ENCODE results near the gene GPD1L.
"Not testable (repeated sequence)": the region's sequence is repeated elsewhere in the genome, so short reads cannot be mapped to it uniquely, and the experiment has no call there.

Gene GPD1L

DNA sequence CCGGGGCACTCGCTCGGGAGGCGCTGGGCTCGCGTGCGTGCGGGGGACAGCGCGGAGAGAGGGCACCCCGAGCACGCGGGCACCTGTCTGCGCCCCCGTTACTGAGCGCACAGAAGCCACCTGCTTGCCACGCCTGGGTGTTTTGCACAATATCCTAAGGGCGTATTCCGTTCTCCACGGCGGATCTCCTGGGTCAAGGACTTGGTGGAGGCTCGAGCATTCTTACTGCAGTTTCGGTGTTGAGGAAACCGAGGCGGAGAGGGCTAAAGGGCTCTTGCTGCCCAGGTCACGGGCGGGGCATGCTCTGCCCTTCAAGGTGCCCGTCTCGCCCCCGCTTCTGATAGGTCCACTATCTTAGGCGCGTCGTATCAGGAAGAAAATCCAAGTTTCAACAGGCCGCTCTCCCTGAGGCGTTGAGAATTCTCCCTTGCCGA is 526 bp downstream of the GPD1L start:
- DNase-seq = peak; percentile 6

DNA sequence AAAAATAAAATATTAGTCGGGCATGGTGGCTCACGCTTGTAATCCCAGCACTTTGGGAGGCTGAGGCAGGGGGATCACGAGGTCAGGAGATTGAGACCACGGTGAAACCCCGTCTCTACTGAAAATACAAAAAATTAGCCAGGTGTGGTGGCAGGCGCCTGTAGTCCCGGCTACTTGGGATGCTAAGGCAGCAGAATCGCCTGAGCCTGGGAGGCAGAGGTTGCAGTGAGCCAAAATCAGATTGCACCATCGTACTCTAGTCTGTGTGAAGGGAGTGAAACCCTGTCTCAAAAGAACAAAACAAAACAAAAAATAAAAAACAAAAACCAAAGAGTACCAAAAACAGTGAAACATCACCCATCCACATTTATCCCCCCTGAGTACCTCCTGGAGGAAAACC is 1.8 kb downstream of the GPD1L start:
- DNase-seq = not testable (repeated sequence)

DNA sequence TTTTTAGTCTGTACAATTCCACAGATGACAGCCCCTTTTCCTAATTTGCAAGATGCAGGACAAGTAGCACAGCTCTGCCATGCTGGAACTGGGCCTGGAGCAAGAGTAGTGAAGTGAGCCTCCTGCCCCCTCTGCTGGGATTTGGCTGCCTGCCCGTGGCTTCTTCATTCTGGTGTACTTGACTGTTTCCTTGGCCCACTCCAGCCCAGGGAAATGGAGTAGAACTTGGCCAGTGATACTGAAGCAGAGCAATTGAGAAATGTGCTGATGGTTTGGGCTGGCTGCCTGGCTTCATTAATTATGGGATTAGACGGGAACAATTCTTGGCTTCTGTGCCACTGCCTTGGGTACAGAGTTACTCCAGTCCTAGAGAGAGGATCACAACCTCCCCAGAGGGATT is 2.8 kb downstream of the GPD1L start:
- DNase-seq = no peak

DNA sequence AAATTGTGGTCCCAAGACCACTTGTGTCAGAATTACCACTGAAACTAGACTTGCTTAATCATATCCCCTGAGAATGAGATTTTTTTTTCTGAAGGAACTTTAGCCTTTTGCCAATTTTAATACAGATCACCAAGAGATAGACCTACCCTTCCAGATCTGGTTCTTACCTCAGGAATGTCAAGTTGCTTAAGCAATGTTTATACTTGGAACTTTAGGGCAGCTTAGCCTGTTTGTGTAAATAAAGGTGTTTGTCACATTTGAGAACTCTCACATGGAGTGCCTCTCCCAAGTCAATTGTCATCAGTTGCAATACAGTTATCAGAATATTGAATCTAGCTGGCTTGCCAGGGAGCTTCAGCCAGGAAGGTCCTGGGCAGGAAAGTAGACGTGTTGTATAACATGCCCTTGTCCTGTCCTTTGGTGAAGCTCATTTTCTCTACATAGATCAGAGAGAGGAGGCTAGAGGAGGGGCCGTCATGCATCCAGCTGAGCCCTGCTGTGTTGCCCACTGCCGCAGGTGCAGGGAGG is 3.9 kb downstream of the GPD1L start:
- DNase-seq = no peak

DNA sequence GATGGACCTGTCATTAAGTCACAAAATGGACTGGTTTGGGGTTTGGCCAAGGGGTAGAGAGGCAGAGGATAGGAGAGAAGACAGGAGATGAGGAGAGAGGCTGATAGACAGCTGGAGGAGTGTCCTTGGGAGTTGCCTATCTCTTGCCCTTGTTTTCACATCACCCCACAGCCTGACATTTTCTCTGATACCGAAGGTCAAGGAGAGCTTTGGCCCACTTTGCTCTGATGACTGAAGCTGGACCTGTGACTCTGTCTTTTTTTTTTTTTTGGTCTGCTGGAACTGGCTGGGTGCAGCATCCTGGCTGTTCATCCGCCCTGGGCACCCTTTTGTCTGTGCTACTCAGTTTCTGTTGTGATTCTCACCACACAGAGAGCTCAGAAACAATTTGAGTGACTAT is 5.1 kb downstream of the GPD1L start:
- DNase-seq = no peak

DNA sequence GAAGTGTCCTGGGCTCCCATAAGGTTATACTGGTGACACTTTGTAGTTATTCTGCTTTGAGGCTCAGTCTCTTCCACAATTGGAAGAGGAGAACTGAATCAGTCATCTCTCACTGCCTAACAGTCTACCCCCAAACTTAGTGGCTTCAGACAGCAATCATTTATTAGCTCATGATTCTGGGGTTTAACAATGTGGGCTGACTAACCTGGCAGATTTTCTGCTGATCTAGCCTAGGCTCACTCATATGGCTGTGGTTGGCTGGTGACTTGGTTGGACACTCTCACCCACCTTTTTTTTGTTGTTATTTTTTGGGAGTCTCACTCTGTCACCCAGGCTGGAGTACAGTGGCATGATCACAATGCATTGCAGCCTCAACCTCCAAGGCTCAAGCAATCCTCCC is 7.1 kb downstream of the GPD1L start:
- no peak for DNase-seq

DNA sequence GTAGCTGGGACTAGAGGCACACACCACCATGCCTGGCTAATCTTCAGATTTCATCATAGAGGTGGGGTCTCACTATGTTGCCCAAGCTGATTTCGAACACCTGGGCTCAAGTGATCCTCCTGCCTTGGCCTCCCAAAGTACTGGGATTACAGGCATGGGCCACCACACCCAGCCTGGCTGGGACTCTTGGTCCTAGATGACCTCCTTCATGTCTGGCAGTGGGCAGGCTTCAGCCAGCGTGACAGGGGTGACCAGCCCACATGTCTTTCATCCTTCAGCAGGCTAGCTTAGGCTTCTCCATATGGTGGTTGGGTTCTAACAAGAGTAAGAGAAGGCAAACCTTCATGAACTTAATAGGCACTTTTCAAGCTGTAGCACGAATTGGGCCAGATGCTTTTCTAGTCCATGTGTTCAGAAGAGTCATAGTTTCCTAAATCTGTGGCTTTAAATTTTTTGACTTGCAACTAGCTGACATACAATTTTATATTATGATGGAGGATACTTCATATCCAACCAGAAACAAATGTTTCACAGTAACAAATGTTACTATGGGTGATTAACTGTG is 7.6 kb downstream of the GPD1L start:
- no peak for DNase-seq

DNA sequence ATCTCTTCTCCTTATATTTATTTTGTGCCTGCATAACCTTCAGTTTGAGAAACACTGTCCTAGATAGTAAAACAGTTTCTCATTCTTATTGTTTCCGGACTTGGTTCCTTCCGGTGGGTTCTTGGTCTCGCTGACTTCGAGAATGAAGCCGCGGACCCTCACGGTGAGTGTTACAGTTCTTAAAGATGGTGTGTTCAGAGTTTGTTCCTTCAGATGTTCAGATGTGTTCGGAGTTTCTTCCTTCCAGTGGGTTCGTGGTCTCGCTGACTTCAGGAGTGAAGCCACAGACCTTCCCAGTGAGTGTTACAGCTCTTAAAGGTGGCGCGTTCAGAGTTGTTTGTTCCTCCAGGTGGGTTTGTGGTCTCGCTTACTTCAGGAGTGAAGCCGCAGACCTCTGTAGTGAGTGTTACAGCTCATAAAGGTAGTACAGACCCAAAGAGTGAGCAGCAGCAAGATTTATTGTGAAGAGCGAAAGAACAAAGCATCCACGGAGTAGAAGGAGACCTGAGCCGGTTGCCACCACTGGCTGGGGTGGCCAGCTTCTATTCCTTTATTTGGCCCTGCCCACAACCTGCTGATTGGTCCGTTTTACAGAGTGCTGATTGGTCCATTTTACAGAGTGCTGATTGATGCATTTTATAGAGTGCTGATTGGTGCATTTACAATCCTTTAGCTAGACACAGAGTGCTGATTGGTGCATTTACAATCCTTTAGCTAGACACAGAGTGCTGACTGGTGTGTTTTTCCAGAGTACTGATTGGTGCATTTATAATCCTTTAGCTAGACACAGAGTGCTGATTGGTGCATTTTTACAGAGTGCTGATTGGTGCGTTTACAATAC is 8.3 kb downstream of the GPD1L start:
- DNase-seq = not testable (repeated sequence)

DNA sequence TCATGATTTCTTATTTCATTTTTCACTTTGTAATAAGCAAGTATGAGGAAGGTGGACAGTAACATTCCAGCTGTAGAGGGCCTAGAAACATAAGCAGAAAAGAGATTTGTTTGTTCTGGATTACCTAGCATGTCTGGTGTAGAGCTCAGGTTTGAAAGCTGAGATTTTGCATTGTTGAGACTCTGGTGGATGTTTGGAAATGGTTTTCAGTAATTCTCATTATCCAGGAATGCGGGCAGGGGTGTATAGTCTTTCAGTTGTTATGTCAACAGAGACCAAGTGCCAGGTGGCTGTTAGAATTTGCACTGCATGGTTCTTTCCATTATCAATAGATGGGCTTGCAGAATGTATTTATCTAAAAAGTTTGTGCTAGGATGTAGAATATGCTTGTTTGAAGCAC is 10.9 kb downstream of the GPD1L start:
- DNase-seq = no peak

DNA sequence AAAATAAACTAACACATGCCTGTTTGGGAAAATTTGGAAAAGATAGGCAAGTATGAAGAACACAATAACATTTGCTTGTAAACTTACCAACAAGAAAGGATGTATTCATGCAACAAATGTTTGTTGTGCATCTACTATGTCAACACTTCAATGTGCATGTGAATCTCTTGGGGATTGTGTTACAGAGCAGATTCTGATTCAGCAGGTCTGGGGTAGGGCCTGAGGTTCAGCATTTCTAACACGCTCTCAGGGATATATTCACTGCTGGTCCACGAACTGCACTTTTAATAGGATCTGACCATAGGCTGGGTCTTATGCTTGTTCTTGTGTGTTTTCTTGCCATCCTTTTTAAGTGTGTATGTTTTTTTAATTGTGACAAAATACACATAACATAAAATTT is 11.8 kb downstream of the GPD1L start:
- no peak for DNase-seq

DNA sequence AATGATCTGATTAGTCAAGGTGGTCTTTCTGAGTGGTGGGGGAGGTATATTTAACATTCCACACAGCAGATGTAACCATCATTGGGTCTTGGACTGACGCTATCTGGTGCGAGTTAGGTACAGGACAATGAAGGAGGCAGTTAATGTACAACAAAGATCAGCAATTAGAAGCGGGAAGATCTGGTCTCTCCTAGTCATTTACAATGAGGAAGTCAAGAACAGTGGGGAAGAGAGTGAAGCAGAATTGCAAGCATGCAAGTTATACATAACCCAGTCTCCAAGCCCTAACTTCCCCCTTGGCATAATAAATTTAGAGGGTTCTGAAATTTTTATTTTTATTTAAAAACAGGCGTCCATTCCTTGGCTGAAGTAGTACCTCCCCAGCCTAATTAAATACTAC is 14.1 kb downstream of the GPD1L start:
- DNase-seq = peak; percentile 57

DNA sequence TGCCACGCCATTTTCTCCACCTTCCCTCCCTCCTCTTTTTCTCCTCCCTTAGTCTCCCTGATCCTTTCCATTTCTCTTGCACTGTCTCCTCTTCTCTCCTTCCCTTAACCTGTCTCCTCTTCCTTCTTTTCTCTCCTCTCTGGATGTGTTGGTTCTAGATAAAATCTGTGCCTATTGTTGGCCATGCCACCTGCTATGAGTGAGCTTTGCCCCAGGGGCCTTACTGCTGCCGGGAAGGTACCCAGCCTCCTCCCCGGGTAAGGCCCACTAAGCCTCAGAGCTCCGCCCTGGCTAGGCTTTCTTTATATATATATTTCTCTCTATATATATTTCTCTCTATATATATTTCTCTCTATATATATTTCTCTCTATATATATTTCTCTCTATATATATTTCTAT is 14.7 kb downstream of the GPD1L start:
- no peak for DNase-seq

DNA sequence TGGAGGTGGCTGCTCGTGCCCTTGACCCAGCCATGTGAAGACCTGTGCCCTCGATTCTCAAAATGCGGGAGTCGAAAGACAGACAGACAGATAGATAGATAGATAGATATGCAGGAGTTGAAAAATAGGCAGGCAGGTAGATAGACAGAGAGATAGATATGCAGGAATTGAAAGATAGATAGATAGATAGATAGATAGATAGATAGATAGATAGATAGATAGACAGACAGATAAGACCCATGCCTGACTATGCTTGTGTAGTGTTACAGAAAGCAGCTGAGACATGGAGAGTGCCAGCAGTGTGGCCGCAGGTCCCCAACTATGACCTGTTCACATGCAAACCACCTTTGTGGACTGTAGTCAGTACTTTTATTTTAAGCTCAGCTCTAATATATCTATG is 17.2 kb downstream of the GPD1L start:
- DNase-seq = no peak

DNA sequence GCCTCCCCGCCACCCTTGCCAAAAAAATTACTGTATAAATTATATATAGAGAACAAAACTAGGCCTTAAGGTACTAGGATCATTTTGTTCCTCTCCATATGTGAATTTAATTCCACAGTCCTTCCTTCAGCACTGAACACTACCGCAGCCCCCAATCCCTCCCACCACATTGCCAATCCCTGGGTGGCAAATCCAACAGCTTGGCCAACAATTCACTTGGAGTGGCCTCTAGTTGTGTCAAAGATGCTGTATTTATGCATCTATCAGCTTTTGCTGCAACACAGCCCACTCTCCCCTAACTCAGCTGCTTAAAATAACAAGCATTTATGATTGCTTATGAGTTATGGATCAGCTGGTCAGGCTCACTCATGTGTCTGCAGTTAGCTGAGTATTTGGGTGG is 18.6 kb downstream of the GPD1L start:
- no peak for DNase-seq

DNA sequence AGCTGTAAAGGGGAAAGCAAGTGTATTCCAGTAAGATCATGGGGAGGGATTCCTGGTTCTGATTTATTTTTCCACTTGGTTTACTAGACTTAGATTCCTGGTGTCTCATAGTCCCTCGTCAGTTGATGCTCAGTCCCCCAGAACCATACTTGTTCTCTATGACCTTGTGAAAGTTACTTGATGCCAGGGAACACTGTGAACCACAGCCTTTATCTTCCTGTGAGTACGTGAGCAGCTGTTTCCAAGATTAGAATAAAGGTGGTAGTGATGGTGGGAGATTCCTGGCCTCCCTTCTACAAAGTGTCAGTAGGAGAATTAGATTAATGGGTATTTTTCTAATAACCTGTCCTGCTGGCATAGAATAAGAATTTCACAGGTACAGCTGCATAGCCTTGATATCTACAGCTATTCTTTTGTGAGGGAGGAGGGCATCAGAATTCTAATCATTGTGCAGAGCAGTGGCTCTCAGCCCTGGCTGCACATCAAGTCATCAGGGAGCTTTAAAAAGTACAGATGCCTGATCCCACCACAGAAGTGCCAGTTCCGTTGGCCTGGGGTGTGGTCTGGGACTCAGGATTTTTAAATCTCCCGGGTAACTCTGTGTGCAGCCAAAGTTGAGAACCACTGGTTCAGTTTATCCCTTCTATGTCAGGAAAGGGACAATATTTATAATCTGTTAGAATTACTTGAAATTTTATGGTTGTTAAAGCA is 20.0 kb downstream of the GPD1L start:
- no peak for DNase-seq

DNA sequence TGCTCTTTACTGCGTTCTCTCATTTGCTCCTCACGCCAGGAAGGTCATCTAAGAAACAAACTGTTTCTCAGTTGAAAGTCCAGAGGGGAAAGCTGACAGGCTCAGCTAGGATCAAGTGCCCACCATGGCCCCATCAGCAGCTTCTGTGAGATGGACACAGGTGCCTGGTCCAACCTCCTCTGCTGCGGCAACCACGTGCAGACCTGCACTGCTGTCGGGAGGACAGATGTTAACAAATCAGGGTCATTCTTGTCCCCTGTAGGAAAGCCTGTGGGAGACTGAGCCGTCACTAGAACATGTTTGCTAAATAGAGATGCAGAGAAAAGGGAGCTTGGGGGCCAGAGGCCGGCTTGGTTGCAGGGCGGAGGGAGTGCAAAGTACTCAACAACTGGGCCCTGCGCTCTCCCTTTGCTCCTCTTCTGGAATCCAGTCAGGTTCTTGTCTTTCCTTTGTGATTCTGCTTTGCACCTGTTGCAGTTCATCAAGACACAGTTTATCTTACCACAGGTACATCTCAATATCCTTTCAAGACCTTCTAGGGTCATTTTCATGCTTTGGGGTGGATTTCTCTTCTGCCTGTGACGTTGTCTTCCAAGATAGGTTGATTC is 20.9 kb downstream of the GPD1L start:
- no peak for DNase-seq

DNA sequence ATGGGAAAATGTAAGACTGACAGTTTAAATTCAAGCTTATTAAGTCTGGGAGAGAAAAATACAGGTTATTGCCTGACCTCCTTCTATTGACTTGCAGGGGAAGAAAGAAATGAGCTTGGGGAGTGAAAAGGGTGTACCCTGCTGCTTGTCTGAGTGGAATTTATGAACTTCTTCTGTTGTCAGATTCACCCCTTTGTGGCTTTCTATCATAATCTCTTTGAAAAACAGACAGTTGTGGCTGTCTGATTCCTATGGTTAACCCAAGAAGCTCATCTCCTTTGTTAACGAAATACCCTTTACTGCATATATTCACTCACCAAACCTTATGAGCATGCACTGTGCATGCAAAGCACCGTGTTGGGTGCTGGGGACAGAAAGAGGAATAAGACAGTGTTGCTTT is 22.5 kb downstream of the GPD1L start:
- DNase-seq = no peak

DNA sequence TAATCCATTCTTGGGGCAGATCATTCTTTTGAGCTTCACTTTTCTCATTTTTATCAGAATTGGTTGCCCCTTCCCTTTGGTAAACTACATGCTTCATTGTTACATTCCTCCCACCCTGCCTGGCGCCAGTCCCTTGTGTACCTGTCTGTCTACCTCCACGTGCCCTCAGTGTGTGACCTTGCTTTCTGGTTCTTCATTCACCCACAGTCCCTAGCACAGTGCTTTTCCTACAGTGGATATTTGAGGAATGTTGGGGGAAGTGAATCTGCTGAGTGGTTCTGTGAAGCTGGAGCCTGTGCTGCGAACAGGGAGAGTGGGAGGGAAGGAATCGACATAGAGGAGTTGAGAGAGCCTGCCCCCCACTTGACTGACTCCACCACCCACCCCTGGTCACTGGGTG is 23.4 kb downstream of the GPD1L start:
- no peak for DNase-seq

DNA sequence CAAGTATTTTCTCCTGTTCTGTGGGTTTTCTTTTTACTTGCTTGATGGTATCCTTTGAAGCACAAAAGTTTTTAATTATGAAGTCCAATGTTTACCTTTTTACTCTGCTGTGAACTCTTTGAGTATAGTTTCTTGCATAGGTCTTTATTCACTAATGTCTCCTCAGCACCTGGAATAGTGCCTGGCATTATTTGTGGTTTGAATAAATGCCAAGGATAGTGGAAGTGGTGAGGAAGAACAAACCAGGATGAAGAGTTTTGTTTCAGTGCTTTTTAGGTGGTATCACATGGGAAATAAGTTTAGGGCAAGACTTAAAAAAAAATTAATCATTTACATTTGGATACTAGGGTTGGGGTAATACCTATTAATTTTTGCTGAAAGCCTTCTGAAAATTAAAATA is 25.7 kb downstream of the GPD1L start:
- no peak for DNase-seq

DNA sequence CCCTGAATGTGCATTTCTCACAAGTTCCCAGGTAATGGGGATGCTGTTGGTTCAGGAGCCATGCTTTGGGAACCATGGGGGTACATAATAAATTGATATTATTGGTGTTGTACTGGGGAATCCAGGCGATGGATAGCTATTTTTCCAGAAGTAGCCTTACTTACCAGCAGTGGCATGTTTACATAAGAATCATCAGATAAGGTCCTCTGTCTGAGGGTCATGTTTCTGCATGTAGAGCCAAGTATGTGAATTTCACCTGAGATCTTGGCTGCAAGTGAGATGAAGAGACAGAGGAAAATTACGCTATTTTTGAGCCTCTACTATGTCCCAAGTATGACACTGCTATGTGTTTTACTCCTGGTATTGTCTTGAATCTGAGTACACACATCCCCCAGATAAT is 26.3 kb downstream of the GPD1L start:
- DNase-seq = no peak

DNA sequence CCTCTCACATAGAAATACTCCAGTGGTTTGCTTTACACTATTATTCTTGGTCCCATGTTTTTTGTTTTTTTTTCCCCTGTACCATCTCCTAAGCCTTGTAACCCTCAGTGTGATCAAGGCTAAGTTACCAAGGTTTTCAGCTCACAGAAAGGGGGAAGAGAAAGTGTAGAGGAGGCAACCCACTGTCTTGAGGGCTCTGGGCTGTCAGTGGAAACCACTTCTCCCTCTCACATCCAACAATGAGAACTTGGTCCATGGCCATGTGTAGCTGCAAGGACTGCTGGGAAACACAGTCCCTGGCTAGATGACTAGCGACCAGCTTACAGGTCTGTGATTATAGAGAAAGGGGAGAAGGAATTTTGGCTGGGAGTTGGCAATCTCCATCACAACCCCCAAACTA is 30.3 kb downstream of the GPD1L start:
- DNase-seq = no peak

DNA sequence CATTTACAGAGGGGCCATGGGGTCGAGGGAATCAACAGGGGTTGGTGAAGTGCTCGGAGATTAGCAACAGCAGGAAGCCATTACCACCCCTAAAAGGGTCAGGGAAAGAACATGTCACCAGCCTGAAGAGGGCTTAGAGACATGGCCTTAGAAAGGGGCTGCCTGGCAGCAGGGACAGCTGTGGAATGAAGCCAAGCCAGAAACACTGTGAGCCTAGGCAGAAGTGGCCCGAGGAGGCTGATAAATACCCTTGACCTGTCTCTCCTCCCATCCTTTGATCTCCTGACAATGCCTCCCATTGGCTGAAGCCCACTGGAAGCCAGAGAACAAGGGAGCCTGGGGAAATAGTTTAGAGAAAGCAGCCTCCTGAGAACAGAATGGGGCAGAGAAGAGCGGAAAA is 31.4 kb downstream of the GPD1L start:
- no peak for DNase-seq

DNA sequence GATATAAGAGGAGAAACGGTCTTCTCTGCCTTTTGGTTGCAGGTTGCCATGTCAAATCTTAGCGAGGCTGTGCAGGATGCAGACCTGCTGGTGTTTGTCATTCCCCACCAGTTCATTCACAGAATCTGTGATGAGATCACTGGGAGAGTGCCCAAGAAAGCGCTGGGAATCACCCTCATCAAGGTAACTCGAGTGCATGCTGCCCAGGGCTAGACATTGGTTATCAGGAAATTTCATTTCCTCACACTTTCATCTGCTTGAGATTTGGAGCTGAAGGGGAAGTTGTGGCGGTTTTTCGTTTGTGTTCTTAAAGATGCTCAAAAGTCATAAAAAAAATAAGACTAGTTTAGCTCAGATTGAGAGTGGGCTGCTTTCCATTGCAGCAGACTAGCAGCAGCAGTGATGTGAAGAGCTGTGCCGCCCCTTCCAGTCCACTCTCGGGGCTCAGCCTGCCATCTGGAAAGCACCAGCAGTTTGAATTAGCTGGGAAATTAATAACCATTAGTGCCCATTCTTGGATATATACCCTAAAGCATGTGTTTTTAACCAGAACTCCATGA is 32.2 kb downstream of the GPD1L start:
- no peak for DNase-seq
